Neural cell (in vitro differentiated cells): Measurements from ENCODE around the gene CTXND2.

Experiments used
- CTCF ChIP-seq: fragments of 450-650 bp; IDR thresholded peaks from 2 replicates; pipeline ENCODE4 v1.5.1; 2014; ENCODE audit warnings: antibody characterized with exemption, mild to moderate bottlenecking, moderate library complexity; ENCODE audit not compliant: poor library complexity, severe bottlenecking
- EP300 ChIP-seq: fragments of 450-650 bp; conservative IDR thresholded peaks from 2 replicates; pipeline ENCODE4 v1.6.1; 2014; ENCODE audit warnings: antibody characterized with exemption, mild to moderate bottlenecking, moderate library complexity; ENCODE audit not compliant: poor library complexity, severe bottlenecking

GRCh38 chr1:150902751-150903150 lies 15.8 kb downstream of the CTXND2 start:
- no peak for TF ChIP-seq CTCF
- no peak for TF ChIP-seq EP300
